Mesenchymal stem cell (in vitro differentiated cells and primary cell): ENCODE data around the gene RALGAPA2.

Source experiments
- DNase-seq: peaks from one replicate; pipeline ENCODE4 v3.0.0-alpha.2; 2013
- H2AFZ ChIP-seq: one replicate; pipeline ENCODE4 v1.6.1; 2013; ENCODE audit warnings: low read depth, mild to moderate bottlenecking, control low read depth, inconsistent platforms, low read length, moderate library complexity
- H2AK5ac ChIP-seq: 2 replicates; pipeline ENCODE4 v1.6.1; 2013; ENCODE audit warnings: low read length, moderate library complexity, mild to moderate bottlenecking, inconsistent platforms; ENCODE audit not compliant: severe bottlenecking
- H2BK120ac ChIP-seq: one replicate; pipeline ENCODE4 v1.6.1; 2013; ENCODE audit warnings: low read depth, mild to moderate bottlenecking, inconsistent platforms, low read length, moderate library complexity
- H2BK12ac ChIP-seq, 2 experiments: one replicate each; pipeline ENCODE4 v1.6.1; 2013; ENCODE audit warnings: inconsistent platforms in 2 of 2, low read length in 2 of 2, mild to moderate bottlenecking in 2 of 2, moderate library complexity in 2 of 2, control low read depth in 1 of 2
- H2BK15ac ChIP-seq: one replicate; pipeline ENCODE4 v1.6.1; 2013; ENCODE audit warnings: mild to moderate bottlenecking, low read depth, inconsistent platforms; ENCODE audit not compliant: poor library complexity, severe bottlenecking
- H2BK5ac ChIP-seq: 2 replicates; pipeline ENCODE4 v1.6.1; 2013; ENCODE audit warnings: low read depth, mild to moderate bottlenecking, low read length, control low read depth, inconsistent platforms; ENCODE audit not compliant: poor library complexity, severe bottlenecking
- H3K14ac ChIP-seq, 2 experiments: one replicate each; pipeline ENCODE4 v1.6.1; 2013; ENCODE audit warnings: inconsistent platforms in 2 of 2, low read length in 2 of 2, control low read depth in 1 of 2, mild to moderate bottlenecking in 1 of 2, moderate library complexity in 1 of 2
- H3K18ac ChIP-seq, 2 experiments: one replicate each; pipeline ENCODE4 v1.6.1; 2013; ENCODE audit warnings: inconsistent platforms in 2 of 2, low read length in 2 of 2, control low read depth in 1 of 2, low read depth in 1 of 2, mild to moderate bottlenecking in 1 of 2
- H3K23ac ChIP-seq, 2 experiments: one replicate each; pipeline ENCODE4 v1.6.1; 2013; ENCODE audit warnings: inconsistent platforms in 2 of 2, low read length in 2 of 2, mild to moderate bottlenecking in 2 of 2, moderate library complexity in 2 of 2, control low read depth in 1 of 2
- H3K27ac ChIP-seq: 2 replicates; pipeline ENCODE4 v1.5.1; 2013; ENCODE audit warnings: mild to moderate bottlenecking, moderate library complexity, low read length, control low read depth, inconsistent platforms; ENCODE audit not compliant: poor library complexity, severe bottlenecking
- H3K27me3 ChIP-seq, 2 experiments: 2 replicates each; pipeline versions ENCODE4 v1.6.1 to v1.7.0; 2013; ENCODE audit warnings: low read length in 2 of 2, mild to moderate bottlenecking in 2 of 2, moderate library complexity in 2 of 2, control low read depth in 1 of 2, inconsistent platforms in 1 of 2; ENCODE audit not compliant: control insufficient read depth in 1 of 2, insufficient read depth in 1 of 2
- H3K36me3 ChIP-seq, 2 experiments: 2 replicates each; pipeline versions ENCODE4 v1.6.1 to v1.7.0; 2013; ENCODE audit warnings: low read length in 2 of 2, control low read depth in 1 of 2, inconsistent platforms in 1 of 2, low read depth in 1 of 2, mild to moderate bottlenecking in 1 of 2; ENCODE audit not compliant: insufficient read depth in 2 of 2, control insufficient read depth in 1 of 2
- H3K4ac ChIP-seq, 2 experiments: one replicate each; pipeline ENCODE4 v1.6.1; 2013; ENCODE audit warnings: inconsistent platforms in 2 of 2, low read length in 2 of 2, mild to moderate bottlenecking in 2 of 2, moderate library complexity in 2 of 2, control low read depth in 1 of 2, low read depth in 1 of 2
- H3K4me1 ChIP-seq: 2 replicates; pipeline ENCODE4 v1.6.1; 2013; ENCODE audit warnings: low read depth, low read length, control low read depth; ENCODE audit not compliant: control insufficient read depth, insufficient read depth
- H3K4me2 ChIP-seq: 2 replicates; pipeline ENCODE4 v1.6.1; 2013; ENCODE audit warnings: low read length, mild to moderate bottlenecking, inconsistent platforms; ENCODE audit not compliant: poor library complexity, severe bottlenecking
- H3K4me3 ChIP-seq, 2 experiments: 2 replicates each; pipeline versions ENCODE4 v1.5.1 to v1.7.0; 2013; ENCODE audit warnings: low read length in 2 of 2, mild to moderate bottlenecking in 2 of 2, control low read depth in 1 of 2, low read depth in 1 of 2; ENCODE audit not compliant: insufficient read depth in 1 of 2
- H3K79me1 ChIP-seq: replicated peaks from 2 replicates; pipeline ENCODE4 v1.6.1; 2013; ENCODE audit warnings: mild to moderate bottlenecking, control low read depth, low read length, inconsistent platforms; ENCODE audit not compliant: poor library complexity, severe bottlenecking
- H3K9ac ChIP-seq: 2 replicates; pipeline ENCODE4 v1.7.0; 2013; ENCODE audit warnings: mild to moderate bottlenecking, low read length, moderate library complexity
- H3K9me3 ChIP-seq: 2 replicates; pipeline ENCODE4 v1.7.0; 2013; ENCODE audit warnings: mild to moderate bottlenecking, low read length; ENCODE audit not compliant: control insufficient read depth
- H4K8ac ChIP-seq: one replicate; pipeline ENCODE4 v1.6.1; 2013; ENCODE audit warnings: inconsistent platforms, mild to moderate bottlenecking, low read length, moderate library complexity
- H4K91ac ChIP-seq: one replicate; pipeline ENCODE4 v1.6.1; 2013; ENCODE audit warnings: mild to moderate bottlenecking, low read length, inconsistent platforms
- WGBS: methylation state at CpG from one replicate; pipeline ENCODE4 v1.1.7; 2013; ENCODE audit warnings: mixed read lengths; 5-methylcytosine and 5-hydroxymethylcytosine counted together

RALGAPA2 gene

GRCh38 chr20:20612251-20612650, 100.2 kb downstream of the RALGAPA2 start:
- Histone ChIP-seq H3K4me3 (no peak overlapping the region), H2BK15ac (no peak overlapping the region), H3K4me2 (no peak overlapping the region), H3K9me3 (no peaks in the 10 kb centered on the region), H3K9ac (no peak overlapping the region), H3K23ac (no peak overlapping the region), H3K27me3 (no peaks in the 10 kb centered on the region), H3K14ac (no peak overlapping the region), H3K79me1 (no peaks in the 10 kb centered on the region), H2BK12ac (no peak overlapping the region), H3K4me1 (no peaks in the 10 kb centered on the region), H2BK120ac (no peak overlapping the region), H2AK5ac (no peak overlapping the region), H4K8ac (no peak overlapping the region), H3K27ac (no peak overlapping the region), H3K4ac (no peak overlapping the region), H2BK5ac (no peak overlapping the region), H3K18ac (no peak overlapping the region), H3K36me3 (peaks cover 0 to 5% of the 10 kb centered on the region in 2 experiments), H4K91ac (no peak overlapping the region), H2AFZ (no peak overlapping the region)
- DNase-seq = no peak
- 81% methylated on average over 1 of the region's 2 CpGs for WGBS

DNA sequence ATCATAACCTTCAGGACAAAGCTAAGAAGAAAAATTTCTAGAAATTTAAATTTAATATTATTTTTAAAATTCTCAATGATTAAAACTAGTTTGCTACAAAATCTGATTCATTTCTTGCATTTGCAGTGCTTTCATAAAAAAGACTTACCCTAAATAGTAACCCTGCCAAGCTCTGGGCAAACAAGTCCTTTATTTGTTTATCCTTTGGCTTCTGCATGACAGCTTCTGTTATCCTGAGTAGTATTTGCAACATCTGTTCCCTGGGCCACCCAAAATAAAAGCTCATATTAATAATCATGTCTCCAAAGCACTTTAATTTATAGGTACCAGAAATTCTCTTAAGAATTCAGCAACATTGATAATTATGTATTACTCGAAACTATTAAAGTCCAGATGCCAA, 101.3 kb downstream of the RALGAPA2 start:
- Histone ChIP-seq H3K36me3 (peaks cover 0 to 5% of the 10 kb centered on the region in 2 experiments), H4K8ac (no peak overlapping the region), H2AFZ (no peak overlapping the region), H2AK5ac (no peak overlapping the region), H4K91ac (no peak overlapping the region), H3K4ac (no peak overlapping the region), H3K18ac (no peak overlapping the region), H2BK12ac (no peak overlapping the region), H3K9me3 (no peaks in the 10 kb centered on the region), H3K23ac (no peak overlapping the region), H3K27ac (no peak overlapping the region), H3K79me1 (no peaks in the 10 kb centered on the region), H3K4me1 (no peaks in the 10 kb centered on the region), H3K14ac (no peak overlapping the region), H3K4me2 (no peak overlapping the region), H2BK15ac (no peak overlapping the region), H3K4me3 (no peak overlapping the region), H3K27me3 (no peaks in the 10 kb centered on the region), H2BK120ac (no peak overlapping the region), H3K9ac (no peak overlapping the region), H2BK5ac (no peak overlapping the region)
- 100% methylated on average over 1 of the region's 1 CpG for WGBS
- no peak for DNase-seq

DNA sequence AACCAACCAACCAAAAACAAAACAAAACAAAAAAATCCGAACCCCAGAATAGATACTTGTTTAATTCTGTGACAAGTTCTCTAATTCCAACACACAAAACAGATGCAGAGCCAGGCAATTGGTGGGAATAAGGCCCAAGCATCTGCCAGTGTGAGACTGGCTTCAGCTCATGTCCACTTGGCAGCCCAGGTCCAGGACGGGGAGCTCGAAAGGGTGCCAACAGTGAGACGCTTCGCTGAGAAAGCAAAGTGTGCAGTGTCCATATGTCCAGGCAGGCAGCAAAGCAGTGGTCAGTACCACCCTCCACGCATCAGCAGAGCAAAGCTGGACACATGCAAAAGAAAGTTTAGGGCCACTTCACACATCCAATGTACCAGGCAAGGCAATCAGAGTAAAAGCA, 102.9 kb downstream of the RALGAPA2 start:
- H4K8ac ChIP-seq = no peak overlapping the region
- no peaks in the 10 kb centered on the region for H3K4me1 ChIP-seq
- H3K18ac ChIP-seq = no peak overlapping the region
- no peak overlapping the region for H2BK5ac ChIP-seq
- H3K9ac ChIP-seq = no peak overlapping the region
- H3K14ac ChIP-seq = no peak overlapping the region
- H3K79me1 ChIP-seq = no peaks in the 10 kb centered on the region
- H2AK5ac ChIP-seq = no peak overlapping the region
- no peak overlapping the region for H3K4ac ChIP-seq
- peaks cover 0 to under 1% of the 10 kb centered on the region in 2 experiments for H3K36me3 ChIP-seq
- no peak for DNase-seq
- H3K27ac ChIP-seq = no peak overlapping the region
- no peak overlapping the region for H4K91ac ChIP-seq
- H2BK15ac ChIP-seq = no peak overlapping the region
- no peak overlapping the region for H2BK120ac ChIP-seq
- 94% methylated on average over 6 of the region's 6 CpGs for whole genome bisulfite sequencing
- H3K27me3 ChIP-seq = no peaks in the 10 kb centered on the region
- H3K4me3 ChIP-seq = no peak overlapping the region
- no peak overlapping the region for H2BK12ac ChIP-seq
- H3K4me2 ChIP-seq = no peak overlapping the region
- H3K23ac ChIP-seq = no peak overlapping the region
- H2AFZ ChIP-seq = no peak overlapping the region
- no peaks in the 10 kb centered on the region for H3K9me3 ChIP-seq

DNA sequence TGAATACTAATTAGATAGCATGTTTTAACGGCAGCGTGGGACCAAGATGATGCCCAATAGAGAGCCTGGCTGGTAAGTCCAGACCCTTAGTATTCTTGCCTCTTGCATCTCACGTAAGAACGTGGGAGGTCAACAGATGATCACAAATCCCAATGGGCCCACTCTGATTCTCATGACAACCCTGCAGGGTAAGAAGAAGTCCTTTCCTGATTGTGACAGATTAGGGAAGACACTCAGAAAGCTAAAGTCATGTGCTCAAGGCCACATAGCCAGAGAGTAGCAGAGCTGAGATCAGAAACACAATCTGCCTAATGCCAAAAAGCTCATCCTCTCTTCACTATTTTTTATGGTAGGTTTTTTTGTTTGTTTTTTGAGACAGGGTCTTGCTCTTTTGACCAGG, 103.8 kb downstream of the RALGAPA2 start:
- Histone ChIP-seq H3K14ac (no peak overlapping the region), H3K4ac (no peak overlapping the region), H3K79me1 (no peaks in the 10 kb centered on the region), H3K27ac (no peak overlapping the region), H2AK5ac (no peak overlapping the region), H2BK120ac (no peak overlapping the region), H4K91ac (no peak overlapping the region), H2BK5ac (no peak overlapping the region), H3K23ac (no peak overlapping the region), H3K36me3 (no peaks in the 10 kb centered on the region), H2AFZ (no peak overlapping the region), H3K4me2 (no peak overlapping the region), H3K18ac (no peak overlapping the region), H3K4me3 (no peak overlapping the region), H3K4me1 (no peaks in the 10 kb centered on the region), H2BK15ac (no peak overlapping the region), H3K9ac (no peak overlapping the region), H3K27me3 (no peaks in the 10 kb centered on the region), H4K8ac (no peak overlapping the region), H2BK12ac (no peak overlapping the region), H3K9me3 (no peaks in the 10 kb centered on the region)
- DNase-seq = no peak
- 92% methylated on average over 4 of the region's 4 CpGs for WGBS
